ENCODE measurements around the gene TRIM71. TPM values are rescaled to one million over a fixed set of nuclear protein-coding genes. Genes with fewer than 3 reads are reported as not detected.
A peak's percentile ranks its signal among the peaks of the same experiment; 100 is the strongest.

TRIM71 gene
- total and polyA plus RNA-seq, 2 of the 13 experiments (the other 11 are each of a cell fraction or from before 2014, with no cell fraction given) = 21.7 to 76.9 TPM

GRCh38 chr3:32899265-32899664 is 81.5 kb downstream of the TRIM71 start (continued):
- TF ChIP-seq ZNF224 (CRISPR knock-in tag; IDR thresholded peaks at IDR 0.05) (no peak), CBX5 (CRISPR knock-in tag; IDR thresholded peaks at IDR 0.05; ENCODE audit: borderline replicate concordance) (no peak)

- no peak for DNase-seq (ENCODE audit: low spot score)
- CTCF ChIA-PET (ENCODE audit: low intra/inter-chr PET ratio, low total read pairs) = interaction anchor here (0.7 kb wide), 1 partner anchor 33 kb away, joined by 4 read pairs; no protein-coding TSS in a partner anchor
- TSS peak; percentile 6 for BruUV-seq (replicated peaks)
- peaks cover 2 to 3% of the 10 kb centered on the region in 2 experiments; a peak in 2 of 5 replicates for H3K36me3 ChIP-seq (replicated peaks in 1 of 2; ENCODE audit: control insufficient read depth in 1 of 2, insufficient read depth in 2 of 2, low read length in 2 of 2)
- no peak overlapping the region for H3K4me3 ChIP-seq (replicated peaks in 1 of 3; ENCODE audit: insufficient read depth in 1 of 3, low read depth in 2 of 3, low read length in 3 of 3)
- H3K9ac ChIP-seq (ENCODE audit: insufficient read depth, low read depth, low read length) = no peak overlapping the region
- 86% methylated on average over 6 of the region's 7 CpGs for WGBS (ENCODE audit: low lambda C conversion rate)
- H4K20me1 ChIP-seq (ENCODE audit: insufficient read depth, low read length) = peaks cover 37% of the 10 kb centered on the region
- in situ Hi-C loops (cut with HindIII; ENCODE audit: extremely low pct_ligation_motif_present, low pct_unique_long_range_greater_than_20kb) = no loop called here
- no peaks in the 10 kb centered on the region for H3K9me3 ChIP-seq (ENCODE audit: low read length)
- no peak for FAIRE-seq
- POLR2A ChIA-PET = interaction anchor here (1.1 to 2.0 kb wide), 3 partner anchors 44 to 216 kb away, joined by 3 to 8 read pairs (median 3); partner anchors contain the start of gene CNOT10
- peaks cover 21% of the 10 kb centered on the region for H3K4me1 ChIP-seq (ENCODE audit: insufficient read depth, low read length)
- no peak for ATAC-seq
- TF ChIP-seq TAF15 (IDR thresholded peaks at IDR 0.05; ENCODE audit: low read depth, low read length, poor library complexity, severe bottlenecking) (no peak), RBM22 (optimal IDR thresholded peaks at IDR 0.05; ENCODE audit: low read length) (peak; percentile 95), MBNL3 (CRISPR knock-in tag; conservative IDR thresholded peaks at IDR 0.05) (no peak), REPIN1 (CRISPR knock-in tag; IDR thresholded peaks at IDR 0.05; ENCODE audit: borderline replicate concordance, low read depth) (no peak), TOPORS (CRISPR knock-in tag; IDR thresholded peaks at IDR 0.05) (no peak), POLR2A (IDR thresholded peaks at IDR 0.05; ENCODE audit: insufficient read depth in 1 of 2, low read depth in 2 of 2, low read length in 2 of 2) (peak in 1 of 2 experiments; percentile 34; a peak in 1 of 4 replicates)
- H3K79me2 ChIP-seq (ENCODE audit: insufficient read depth, low read length) = peaks cover 10% of the 10 kb centered on the region
- no peak overlapping the region for H2AFZ ChIP-seq (ENCODE audit: low read length)
- H3K4me2 ChIP-seq (ENCODE audit: low read depth, low read length) = no peak overlapping the region
- no peak overlapping the region for H3K27ac ChIP-seq (ENCODE audit: extremely low read length, insufficient read depth, low read length)
- intact Hi-C loops (cut with micrococcal nuclease; ENCODE audit: unreplicated experiment) = loop anchor here (10.0 kb wide), 1 partner anchor 166 kb away; no protein-coding TSS in a partner anchor
- no peaks in the 10 kb centered on the region for H3K27me3 ChIP-seq (ENCODE audit: control insufficient read depth in 1 of 2, insufficient read depth in 2 of 2, low read length in 2 of 2)
Observed at GRCh38 chr3:32901005-32901932, 83.5 kb downstream of the TRIM71 start.

Data from HepG2 (cell line).